Measurements from ENCODE around the gene MILR1. TPM values are rescaled to one million over a fixed set of nuclear protein-coding genes. Genes with fewer than 3 reads are reported as not detected.

MILR1 gene
- total RNA-seq, 1 donor from 2014 or later: 0.40 TPM

GRCh38 chr17:64496348-64496785 lies 47.5 kb downstream of the MILR1 start:
- Mint-ChIP-seq H3K36me3 (peaks cover 33% of the 10 kb centered on the region), H3K4me1 (peaks cover 36% of the 10 kb centered on the region), H3K9me3 (no peaks in the 10 kb centered on the region), H3K27ac (peak overlapping the region; percentile 98), H3K27me3 (ENCODE audit: low read depth) (no peaks in the 10 kb centered on the region), H3K4me3 (peak overlapping the region; percentile 96)
- peak in 1 of 2 experiments; percentile 19 for DNase-seq (ENCODE audit: low spot score in 2 of 2, unreplicated experiment in 2 of 2)
- TF ChIP-seq CTCF (IDR thresholded peaks at IDR 0.05; ENCODE audit: unreplicated experiment): no peak

GRCh38 chr17:64496786-64497564 lies 48.1 kb downstream of the MILR1 start, which contains the start of gene POLG2:
Gene POLG2, minus strand, starts transcription at chr17:64497054. Its CDS starts 86 bp downstream, at chr17:64496968.
- H3K36me3 Mint-ChIP-seq: peaks cover 33% of the 10 kb centered on the region

GRCh38 chr17:64497565-64498035 lies 48.7 kb downstream of the MILR1 start:
- no peaks in the 10 kb centered on the region for H3K9me3 Mint-ChIP-seq
- H3K27me3 Mint-ChIP-seq (ENCODE audit: low read depth): no peaks in the 10 kb centered on the region
- H3K36me3 Mint-ChIP-seq: peaks cover 36% of the 10 kb centered on the region
- peaks cover 40% of the 10 kb centered on the region for H3K4me1 Mint-ChIP-seq
- peak overlapping the region; percentile 96 for H3K4me3 Mint-ChIP-seq
- DNase-seq (ENCODE audit: low spot score in 2 of 2, unreplicated experiment in 2 of 2): no peak
- peak overlapping the region; percentile 98 for H3K27ac Mint-ChIP-seq
- TF ChIP-seq CTCF (IDR thresholded peaks at IDR 0.05; ENCODE audit: unreplicated experiment): no peak

More at GRCh38 chr17:64496786-64497564, 48.1 kb downstream of the MILR1 start, which contains the start of gene POLG2:
- no peaks in the 10 kb centered on the region for H3K9me3 Mint-ChIP-seq
- no peak for TF ChIP-seq CTCF (IDR thresholded peaks at IDR 0.05; ENCODE audit: unreplicated experiment)
- peak; percentile 90 to 95 for DNase-seq (ENCODE audit: low spot score in 2 of 2, unreplicated experiment in 2 of 2)
- peaks cover 36% of the 10 kb centered on the region for H3K4me1 Mint-ChIP-seq
- peak within 1 kb of the TSS; percentile 96 for H3K4me3 Mint-ChIP-seq
- no peaks in the 10 kb centered on the region for H3K27me3 Mint-ChIP-seq (ENCODE audit: low read depth)
- peak within 1 kb of the TSS; percentile 98 for H3K27ac Mint-ChIP-seq

GRCh38 chr17:64498308-64499203 lies 49.6 kb downstream of the MILR1 start:
- TF ChIP-seq CTCF (IDR thresholded peaks at IDR 0.05; ENCODE audit: unreplicated experiment): no peak
- H3K4me1 Mint-ChIP-seq: peaks cover 47% of the 10 kb centered on the region
- H3K4me3 Mint-ChIP-seq: peak overlapping the region; percentile 10
- peaks cover 41% of the 10 kb centered on the region for H3K36me3 Mint-ChIP-seq
- peak overlapping the region; percentile 98 for H3K27ac Mint-ChIP-seq
- DNase-seq (ENCODE audit: low spot score in 2 of 2, unreplicated experiment in 2 of 2): no peak
- no peaks in the 10 kb centered on the region for H3K27me3 Mint-ChIP-seq (ENCODE audit: low read depth)
- H3K9me3 Mint-ChIP-seq: no peaks in the 10 kb centered on the region

GRCh38 chr17:64499805-64500486 lies 51.0 kb downstream of the MILR1 start:
- H3K4me3 Mint-ChIP-seq: no peak overlapping the region
- no peaks in the 10 kb centered on the region for H3K27me3 Mint-ChIP-seq (ENCODE audit: low read depth)
- DNase-seq (ENCODE audit: low spot score in 2 of 2, unreplicated experiment in 2 of 2): no peak
- H3K27ac Mint-ChIP-seq: peak overlapping the region; percentile 72
- H3K36me3 Mint-ChIP-seq: peaks cover 47% of the 10 kb centered on the region
- no peak for TF ChIP-seq CTCF (IDR thresholded peaks at IDR 0.05; ENCODE audit: unreplicated experiment)
- no peaks in the 10 kb centered on the region for H3K9me3 Mint-ChIP-seq
- peaks cover 47% of the 10 kb centered on the region for H3K4me1 Mint-ChIP-seq
